Vagina (tissue), 2 donors: ENCODE data around the gene TMEM163.

ENCODE experiments used
- CTCF ChIP-seq, 3 experiments: fragments of 450-650 bp in 2 of 3; fragments of 200-600 bp in 1 of 3; sonication (generic) in 1 of 3; IDR thresholded peaks; one replicate each; pipeline ENCODE4 v1.5.1; 2017 to 2019; ENCODE audit warnings: antibody characterized with exemption in 3 of 3, mild to moderate bottlenecking in 2 of 3, moderate library complexity in 2 of 3
- POLR2A ChIP-seq, 2 donors: fragments of 450-650 bp; IDR thresholded peaks; one replicate each; pipeline ENCODE4 v1.6.1; 2017; ENCODE audit warnings: antibody characterized with exemption in 2 of 2, mild to moderate bottlenecking in 2 of 2, moderate library complexity in 2 of 2
- POLR2AphosphoS5 ChIP-seq, 2 donors: sonication (generic); formaldehyde crosslinking; IDR thresholded peaks; one replicate each; pipeline ENCODE4 v1.9.0; 2017; ENCODE audit warnings: antibody characterized with exemption in 2 of 2, mild to moderate bottlenecking in 2 of 2, low read depth in 1 of 2; ENCODE audit not compliant: insufficient read depth in 1 of 2

DNA sequence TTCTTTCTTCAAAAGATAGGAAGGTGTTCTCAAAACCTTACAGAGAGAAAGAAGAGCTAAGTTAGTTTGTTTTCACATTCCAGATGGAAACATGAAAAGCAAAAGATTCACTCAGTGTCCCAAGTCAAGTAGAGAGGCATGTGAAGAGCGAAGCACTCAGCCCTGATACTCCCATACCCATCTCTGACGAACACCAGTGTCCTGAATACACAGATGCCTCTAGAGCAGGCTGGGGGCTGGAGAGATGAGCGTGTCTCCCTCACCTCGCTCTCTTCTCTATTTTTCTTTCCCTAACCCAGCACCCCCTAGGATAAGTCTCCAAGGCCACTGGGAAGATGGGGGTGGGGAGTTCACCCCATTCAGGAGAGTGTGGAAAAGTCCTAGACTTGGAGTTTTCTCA is 227.8 kb downstream of the TMEM163 start:
- TF ChIP-seq CTCF (IDR thresholded peaks at IDR 0.05) (no peak), POLR2A (IDR thresholded peaks at IDR 0.05) (no peak), POLR2AphosphoS5 (IDR thresholded peaks at IDR 0.05; ENCODE audit: insufficient read depth in 1 of 2, low read depth in 1 of 2) (no peak)
